GM18499 (cell line): Measurements from ENCODE around the gene BLVRA.
"Not testable (repeated sequence)": the region's sequence is repeated elsewhere in the genome, so short reads cannot be mapped to it uniquely, and the experiment has no call there.

ENCODE experiments used
- ATAC-seq: cut with Tn5 transposase; IDR thresholded peaks from one replicate; pipeline ENCODE4 v1.9.1; 2021; ENCODE audit warnings: moderate number of reproducible peaks; ENCODE audit not compliant: insufficient read depth, unreplicated experiment

Gene BLVRA

DNA sequence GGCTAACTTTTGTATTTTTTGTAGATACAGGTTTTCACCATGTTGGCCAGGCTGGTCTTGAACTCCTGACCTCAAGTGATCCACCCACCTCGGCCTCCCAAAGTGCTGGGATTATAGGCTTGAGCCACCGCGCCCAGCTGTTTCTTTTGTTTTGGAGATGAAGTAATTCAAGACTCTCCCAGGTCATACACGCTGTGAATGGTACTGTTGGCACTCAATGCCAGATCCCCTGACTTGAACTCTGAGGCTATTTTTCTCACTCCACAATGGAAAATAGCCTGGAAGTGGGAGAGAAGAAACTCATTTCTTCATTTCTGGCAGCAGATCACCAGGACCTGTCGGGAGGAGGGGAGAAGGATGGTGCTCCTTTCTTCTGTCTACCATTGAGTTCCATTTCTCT lies 32.4 kb downstream of the BLVRA start:
- ATAC-seq = no peak

GRCh38 chr7:43791665-43792064 lies 33.2 kb downstream of the BLVRA start:
- no peak for ATAC-seq

DNA sequence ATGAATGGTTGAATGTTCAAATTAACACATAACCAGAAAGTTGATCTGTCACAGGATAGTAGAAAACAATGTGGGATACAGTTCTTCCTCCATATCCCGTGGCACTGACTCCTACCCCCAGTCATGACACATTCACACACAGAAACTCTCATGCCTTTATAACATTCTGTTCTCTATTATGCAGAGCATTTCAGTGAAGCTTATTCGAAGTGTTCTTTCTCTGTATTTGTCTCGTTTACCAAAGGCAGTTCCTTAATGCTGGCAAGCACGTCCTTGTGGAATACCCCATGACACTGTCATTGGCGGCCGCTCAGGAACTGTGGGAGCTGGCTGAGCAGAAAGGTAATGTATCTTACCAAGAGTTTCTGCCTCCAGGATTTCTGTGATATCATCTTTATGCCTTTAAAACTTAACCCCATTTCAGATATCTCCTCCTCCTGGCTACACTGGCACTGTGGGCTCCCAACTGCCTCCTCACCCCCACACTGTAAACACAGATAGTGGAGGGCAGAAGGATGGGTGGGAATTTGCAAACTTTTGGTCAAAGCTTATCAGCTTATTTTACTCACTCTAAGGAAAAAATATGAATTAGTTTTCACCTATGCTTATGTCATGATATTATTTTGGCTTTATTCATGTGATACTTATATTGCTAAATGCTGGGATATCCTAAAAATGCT lies 34.1 kb downstream of the BLVRA start:
- ATAC-seq = no peak

DNA sequence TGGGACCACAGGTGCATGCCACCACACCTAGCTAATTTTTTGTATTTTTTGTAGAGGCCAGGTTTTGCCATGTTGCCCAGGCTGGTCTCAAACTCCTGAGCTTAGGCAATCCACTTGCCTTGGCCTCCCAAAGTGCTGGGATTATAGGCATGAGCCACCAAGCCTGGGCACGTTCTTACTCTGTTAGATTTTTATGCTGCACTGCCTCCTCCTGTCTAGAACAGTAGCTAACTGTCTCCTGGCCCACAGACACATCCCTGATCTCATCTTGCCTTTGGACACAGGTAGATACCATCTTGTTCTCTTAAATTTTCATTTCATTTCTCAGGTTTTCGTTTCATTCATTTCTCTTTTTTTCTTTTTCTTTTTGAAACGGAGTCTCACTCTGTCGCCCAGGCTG lies 41.1 kb downstream of the BLVRA start:
- no peak for ATAC-seq

- no peak for ATAC-seq
Observed at GRCh38 chr7:43803865-43804264, 45.4 kb downstream of the BLVRA start.

DNA sequence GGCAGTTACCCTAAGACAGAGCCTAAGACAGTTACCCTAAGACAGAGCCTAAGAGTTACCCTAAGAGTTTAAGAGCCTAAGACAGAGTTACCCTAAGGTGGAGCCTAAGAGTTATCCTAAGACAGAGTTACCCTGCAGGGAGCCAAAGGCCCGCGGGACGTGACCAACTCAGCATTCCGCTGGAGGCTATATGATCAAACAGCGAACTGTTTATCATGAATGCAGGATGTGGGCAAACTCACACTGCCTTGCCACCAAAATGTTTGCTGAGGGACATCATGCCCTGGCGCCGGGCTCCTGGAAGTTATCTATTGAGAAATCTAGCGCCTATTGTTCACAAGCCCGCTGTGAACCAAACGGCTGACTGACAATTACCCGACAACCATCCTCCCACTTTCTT lies 49.9 kb downstream of the BLVRA start:
- no peak for ATAC-seq

- not testable (repeated sequence) for ATAC-seq
Observed at GRCh38 chr7:43810195-43810941, 51.9 kb downstream of the BLVRA start.

- ATAC-seq = no peak
Observed at GRCh38 chr7:43815373-43815772, 56.9 kb downstream of the BLVRA start.

DNA sequence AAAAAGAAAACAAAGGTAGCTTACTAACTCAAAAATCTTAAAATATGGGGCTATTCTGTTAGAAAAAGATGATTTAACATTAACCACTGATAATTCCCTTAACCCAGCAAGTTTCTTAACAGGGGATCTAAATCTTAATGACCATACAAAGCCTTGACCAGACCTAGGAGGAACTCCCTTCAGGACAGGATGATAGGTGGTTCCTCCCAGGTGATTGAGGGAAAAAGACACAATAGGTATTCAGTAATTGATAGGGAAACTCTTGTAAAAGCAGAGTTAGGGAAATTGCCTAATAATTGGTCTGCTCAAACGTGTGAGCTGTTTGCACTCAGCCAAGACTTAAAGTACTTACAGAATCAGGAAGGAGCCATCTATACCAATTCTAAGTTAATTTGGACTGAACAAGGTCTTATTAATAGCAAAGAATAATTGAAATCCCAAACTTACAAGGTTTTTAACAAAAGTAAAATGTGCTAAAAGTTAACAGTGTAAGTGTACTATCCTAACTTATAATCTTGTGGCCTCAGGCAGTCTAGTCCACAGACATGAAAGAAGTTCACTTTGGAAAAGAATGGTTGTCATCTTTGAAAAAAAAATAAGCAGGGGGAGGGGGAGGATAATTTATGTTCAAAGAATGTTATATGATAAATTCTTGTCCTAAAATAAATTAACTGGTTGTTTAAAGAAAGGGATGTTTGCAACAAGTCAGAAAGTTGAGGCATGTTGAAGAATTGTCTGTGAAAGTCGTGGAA lies 57.7 kb downstream of the BLVRA start:
- not testable (repeated sequence) for ATAC-seq

DNA sequence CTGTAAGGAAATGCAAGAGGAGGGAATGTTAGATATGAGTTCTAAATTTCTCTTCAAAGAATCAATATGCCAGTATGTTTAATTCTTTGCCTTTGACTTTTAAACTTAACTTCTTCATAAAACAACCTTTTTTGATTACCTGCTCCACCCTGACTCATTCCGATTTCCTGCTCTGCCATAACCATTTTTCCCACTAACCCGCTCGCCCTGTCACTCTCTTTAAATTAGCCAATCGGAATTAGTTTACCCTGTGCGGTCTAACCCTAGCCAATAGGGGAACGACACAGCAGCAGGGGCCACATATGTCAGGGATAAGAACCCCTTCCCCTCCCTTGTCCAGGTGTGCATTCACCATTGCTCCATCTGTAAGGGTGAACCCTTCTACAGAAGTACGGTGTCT lies 64.9 kb downstream of the BLVRA start:
- ATAC-seq = not testable (repeated sequence)

DNA sequence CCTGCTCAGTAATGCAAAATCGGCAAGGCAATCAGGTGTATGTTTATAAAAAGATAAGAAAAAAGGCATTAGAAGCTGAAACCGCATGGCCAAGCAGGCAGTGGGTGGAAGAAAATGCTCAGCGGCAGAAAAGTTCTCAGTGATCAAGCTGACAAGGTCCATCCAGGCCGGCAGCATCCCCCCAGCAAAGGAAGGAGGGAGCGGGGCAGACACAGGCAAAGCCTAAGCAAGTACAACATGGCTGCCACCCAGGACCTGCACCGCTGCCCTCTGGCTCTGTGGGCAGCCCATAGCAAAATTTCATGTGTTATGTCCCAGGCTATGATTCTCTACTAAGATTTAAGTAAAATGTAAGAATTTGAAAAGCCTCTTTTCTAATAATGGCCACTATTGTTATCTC lies 65.5 kb downstream of the BLVRA start:
- ATAC-seq = no peak

GRCh38 chr7:43824513-43824912 lies 66.0 kb downstream of the BLVRA start:
- ATAC-seq = not testable (repeated sequence)

- no peak for ATAC-seq
Observed at GRCh38 chr7:43824963-43825362, 66.5 kb downstream of the BLVRA start.

GRCh38 chr7:43825391-43825808 lies 66.9 kb downstream of the BLVRA start:
- ATAC-seq = no peak

DNA sequence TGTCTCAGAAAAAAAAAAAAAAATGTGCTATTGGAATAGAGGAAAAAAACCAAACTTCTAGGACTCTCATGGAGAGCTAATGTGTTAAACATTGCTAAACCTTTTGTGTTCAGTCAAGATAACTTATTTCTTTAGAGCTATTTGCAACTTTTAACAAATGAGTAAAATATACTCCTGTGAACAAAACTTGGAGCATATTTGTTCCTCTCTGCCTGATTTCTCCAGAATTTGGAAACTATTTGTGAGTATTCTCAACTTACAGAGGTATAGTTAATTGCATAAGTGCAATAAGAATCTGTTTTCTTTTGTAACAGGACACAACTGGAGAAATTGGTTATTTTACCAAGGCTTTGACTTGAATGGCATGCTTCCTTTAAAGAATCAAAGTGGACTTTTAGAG lies 72.4 kb downstream of the BLVRA start:
- ATAC-seq = not testable (repeated sequence)

DNA sequence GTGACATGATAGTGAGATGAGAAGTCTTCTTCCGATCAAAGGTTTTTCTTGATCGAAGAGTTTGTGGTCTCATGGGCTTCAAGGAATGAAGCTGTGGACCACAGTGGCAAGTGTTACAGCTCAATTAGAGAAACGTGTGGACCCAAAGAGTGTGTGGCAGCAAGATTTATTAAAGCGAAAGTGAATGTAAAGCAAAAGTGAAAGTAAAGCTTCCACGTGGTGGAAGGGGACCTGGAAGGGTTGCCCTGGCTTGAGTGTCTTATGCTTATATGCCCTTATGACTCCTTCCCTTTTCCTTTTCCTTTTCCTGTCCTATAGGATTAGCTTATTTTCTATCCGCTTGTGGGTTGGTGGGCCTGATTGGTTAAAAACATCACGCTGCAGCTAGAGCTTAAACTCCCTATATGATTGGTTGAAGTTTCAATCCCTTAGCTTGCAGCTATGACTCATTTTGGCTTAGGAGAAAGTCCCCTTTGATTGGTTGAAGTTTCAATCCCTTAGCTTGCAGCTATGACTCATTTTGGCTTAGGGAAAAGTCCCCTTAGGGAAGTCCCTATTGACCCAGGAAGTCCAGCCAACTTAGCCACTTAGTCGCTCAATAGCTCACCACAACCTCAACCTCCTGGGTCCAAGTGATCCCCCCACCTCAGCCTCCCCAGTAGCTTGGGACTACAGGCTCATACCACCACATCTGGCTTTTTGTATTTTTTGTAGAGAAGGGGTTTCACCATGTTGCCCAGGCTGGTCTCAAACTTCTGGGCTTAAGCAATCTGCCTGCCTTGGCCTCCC lies 76.2 kb downstream of the BLVRA start:
- ATAC-seq = peak; percentile 58

DNA sequence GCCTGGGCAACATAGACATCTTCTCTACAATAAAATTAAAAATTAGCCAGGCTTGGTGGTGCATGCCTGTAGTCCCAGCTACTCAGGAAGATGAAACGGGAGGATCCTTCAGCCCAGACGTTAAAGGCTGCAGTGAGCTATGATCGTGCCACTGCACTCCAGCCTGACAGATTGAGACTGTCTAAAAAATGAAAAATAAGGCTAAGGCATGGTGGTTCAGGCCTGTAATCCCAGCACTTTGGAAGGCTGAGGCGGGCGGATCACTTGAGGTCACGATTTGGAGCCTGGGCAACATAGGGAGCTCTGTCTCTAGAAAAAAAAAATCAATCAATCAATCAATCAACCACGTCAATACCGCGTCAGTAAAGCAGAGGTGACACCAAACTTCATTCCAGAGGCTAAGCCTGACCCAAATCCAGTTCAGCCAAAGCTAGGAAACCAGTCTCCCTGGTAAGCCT lies 79.8 kb downstream of the BLVRA start:
- ATAC-seq = no peak

- ATAC-seq = no peak
Observed at GRCh38 chr7:43843296-43843695, 84.8 kb downstream of the BLVRA start.

DNA sequence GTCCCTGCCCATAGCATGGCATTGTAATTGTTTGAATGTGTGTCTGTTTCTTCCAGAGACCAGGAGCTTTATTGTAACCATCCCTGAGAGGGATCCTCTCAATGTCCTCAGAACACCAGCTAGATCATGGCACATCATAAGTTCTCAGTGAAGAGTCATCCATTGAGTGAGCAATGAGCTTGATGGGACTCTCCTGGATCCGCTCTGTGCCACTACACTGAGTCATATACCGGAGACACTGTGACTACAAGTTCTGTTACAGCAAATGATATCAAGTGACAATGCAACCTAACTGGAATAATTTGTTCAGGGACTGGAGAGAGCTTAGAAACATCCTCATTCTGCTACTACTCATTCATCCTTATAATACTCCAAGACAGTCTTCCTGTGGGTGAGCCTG lies 85.8 kb downstream of the BLVRA start:
- ATAC-seq = no peak

- no peak for ATAC-seq
Observed at GRCh38 chr7:43844662-43845061, 86.2 kb downstream of the BLVRA start.
